Liver (tissue), 9 donors: ENCODE measurements around the gene DOK5. TPM values are rescaled to one million over a fixed set of nuclear protein-coding genes. Genes with fewer than 3 reads are reported as not detected.

ENCODE experiments used
- DNase-seq: peaks from one replicate; pipeline ENCODE4 v3.0.0-alpha.2; 2017; ENCODE audit warnings: low spot score
- H3K27ac ChIP-seq, 2 donors: one replicate each; pipeline ENCODE4 v1.7.0; 2013; ENCODE audit warnings: inconsistent platforms in 2 of 2, low read length in 2 of 2, control low read depth in 1 of 2, low read depth in 1 of 2, mild to moderate bottlenecking in 1 of 2
- H3K27me3 ChIP-seq, 4 donors: one replicate each; pipeline versions ENCODE4 v1.6.1 to v1.7.0; 2013; ENCODE audit warnings: low read length in 3 of 4, inconsistent platforms in 1 of 4, mild to moderate bottlenecking in 1 of 4, moderate library complexity in 1 of 4; ENCODE audit not compliant: control insufficient read depth in 4 of 4, insufficient read depth in 4 of 4
- H3K36me3 ChIP-seq, 4 donors: one replicate each; pipeline versions ENCODE4 v1.6.1 to v1.7.0; 2013; ENCODE audit warnings: low read length in 3 of 4, mild to moderate bottlenecking in 3 of 4, low read depth in 1 of 4, moderate library complexity in 1 of 4; ENCODE audit not compliant: control insufficient read depth in 4 of 4, insufficient read depth in 3 of 4
- H3K4me1 ChIP-seq, 4 donors: one replicate each; pipeline versions ENCODE4 v1.6.1 to v1.7.0; 2013; ENCODE audit warnings: low read length in 3 of 4, mild to moderate bottlenecking in 3 of 4, moderate library complexity in 1 of 4; ENCODE audit not compliant: control insufficient read depth in 4 of 4, insufficient read depth in 4 of 4
- H3K4me3 ChIP-seq, 3 donors: one replicate each; pipeline versions ENCODE4 v1.6.1 to v1.7.0; 2013; ENCODE audit warnings: low read length in 3 of 3, control low read depth in 1 of 3, low read depth in 1 of 3, mild to moderate bottlenecking in 1 of 3
- H3K9ac ChIP-seq, 2 donors: one replicate each; pipeline ENCODE4 v1.7.0; 2013; ENCODE audit warnings: low read length in 2 of 2, mild to moderate bottlenecking in 2 of 2, moderate library complexity in 2 of 2, control low read depth in 1 of 2, low read depth in 1 of 2
- H3K9me3 ChIP-seq, 4 donors: one replicate each; pipeline versions ENCODE4 v1.6.1 to v1.7.0; 2013; ENCODE audit warnings: low read length in 3 of 4; ENCODE audit not compliant: control insufficient read depth in 4 of 4
- ATF3 ChIP-seq: IDR thresholded peaks from 2 replicates; pipeline ENCODE4 v1.6.1; 2016; ENCODE audit warnings: antibody characterized with exemption
- EGR1 ChIP-seq, 2 donors: IDR thresholded peaks; 2 replicates each; pipeline ENCODE4 v1.6.1; 2016 to 2018; ENCODE audit warnings: antibody characterized with exemption in 2 of 2, low read depth in 2 of 2
- FOXA1 ChIP-seq: IDR thresholded peaks from 2 replicates; pipeline ENCODE4 v1.6.1; 2016; ENCODE audit warnings: antibody characterized with exemption
- FOXA2 ChIP-seq: IDR thresholded peaks from 2 replicates; pipeline ENCODE4 v1.6.1; 2016; ENCODE audit warnings: antibody characterized with exemption
- GABPA ChIP-seq, 2 donors: IDR thresholded peaks in 1 of 2; conservative IDR thresholded peaks in 1 of 2; 2 replicates each; pipeline ENCODE4 v1.6.1; 2016; ENCODE audit warnings: antibody characterized with exemption in 2 of 2, mild to moderate bottlenecking in 1 of 2, moderate library complexity in 1 of 2
- HNF4A ChIP-seq, 2 donors: conservative IDR thresholded peaks; 2 replicates each; pipeline ENCODE4 v1.6.1; 2016; ENCODE audit warnings: antibody characterized with exemption in 2 of 2, mild to moderate bottlenecking in 2 of 2
- HNF4G ChIP-seq: IDR thresholded peaks from 2 replicates; pipeline ENCODE4 v1.6.1; 2016; ENCODE audit warnings: antibody characterized with exemption
- JUND ChIP-seq, 2 donors: IDR thresholded peaks; 2 replicates each; pipeline ENCODE4 v1.6.1; 2016; ENCODE audit warnings: antibody characterized with exemption in 2 of 2
- RAD21 ChIP-seq, 2 donors: IDR thresholded peaks; 2 replicates each; pipeline ENCODE4 v1.6.1; 2016; ENCODE audit warnings: antibody characterized with exemption in 2 of 2, mild to moderate bottlenecking in 2 of 2
- RXRA ChIP-seq, 2 donors: IDR thresholded peaks; 2 replicates each; pipeline ENCODE4 v1.6.1; 2017 to 2018; ENCODE audit warnings: antibody characterized with exemption in 2 of 2, mild to moderate bottlenecking in 1 of 2
- SP1 ChIP-seq: IDR thresholded peaks from 2 replicates; pipeline ENCODE4 v1.6.1; 2018; ENCODE audit warnings: antibody characterized with exemption, mild to moderate bottlenecking
- TAF1 ChIP-seq: conservative IDR thresholded peaks from 2 replicates; pipeline ENCODE4 v1.6.1; 2016; ENCODE audit warnings: antibody characterized with exemption, mild to moderate bottlenecking
- YY1 ChIP-seq: IDR thresholded peaks from 2 replicates; pipeline ENCODE4 v1.6.1; 2016; ENCODE audit warnings: antibody characterized with exemption, mild to moderate bottlenecking
- WGBS: extraction: QIAGEN DNeasy Blood & Tissue Kit; methylation state at CpG from one replicate; pipeline ENCODE4 v1.1.7; 2013; 5-methylcytosine and 5-hydroxymethylcytosine counted together
- polyA plus RNA-seq, 2 donors: library from polyadenylated mRNA; stranded (reverse) in 1 of 2; unstranded in 1 of 2; fragments of 200-250 nt in 1 of 2; fragments of >200 nt in 1 of 2; fragmentation: Nextera tagmentation in 1 of 2; extraction: Ambion mirVana in 1 of 2; gene quantifications; one replicate each; pipeline versions ENCODE4 v1.2.1 to v1.2.3, GENCODE V29; 2013 to 2015
- total RNA-seq, 2 donors: library from RNA; depleted of rRNA; stranded (reverse); fragments of >200 nt; gene quantifications; one replicate each; pipeline ENCODE4 v1.2.3, GENCODE V29; 2014
- TF ChIP-seq, protein P1 (sequence below): IDR thresholded peaks from 2 replicates; pipeline ENCODE4 v1.6.1; 2016; ENCODE audit warnings: antibody characterized with exemption
- TF ChIP-seq, protein P2 (sequence below): IDR thresholded peaks from 2 replicates; pipeline ENCODE4 v1.6.1; 2016; ENCODE audit warnings: antibody characterized with exemption
- TF ChIP-seq, protein P3 (sequence below): IDR thresholded peaks from 2 replicates; pipeline ENCODE4 v1.6.1; 2016; ENCODE audit warnings: antibody characterized with exemption, mild to moderate bottlenecking
- TF ChIP-seq, protein P4 (sequence below): fragments of 150-350 bp; IDR thresholded peaks from 2 replicates; pipeline ENCODE4 v1.5.1; 2017; ENCODE audit warnings: improper control_type of control experiment, low read depth, low read length; ENCODE audit not compliant: missing input control
- donor health status: healthy.
- donor health status: healthy.
- donor health status: healthy.
- donor health status: healthy.
- donor health status: healthy.

DOK5 gene
- total and polyA plus RNA-seq, 4 donors = 0.05 to 0.16 (median 0.09) TPM

DNA sequence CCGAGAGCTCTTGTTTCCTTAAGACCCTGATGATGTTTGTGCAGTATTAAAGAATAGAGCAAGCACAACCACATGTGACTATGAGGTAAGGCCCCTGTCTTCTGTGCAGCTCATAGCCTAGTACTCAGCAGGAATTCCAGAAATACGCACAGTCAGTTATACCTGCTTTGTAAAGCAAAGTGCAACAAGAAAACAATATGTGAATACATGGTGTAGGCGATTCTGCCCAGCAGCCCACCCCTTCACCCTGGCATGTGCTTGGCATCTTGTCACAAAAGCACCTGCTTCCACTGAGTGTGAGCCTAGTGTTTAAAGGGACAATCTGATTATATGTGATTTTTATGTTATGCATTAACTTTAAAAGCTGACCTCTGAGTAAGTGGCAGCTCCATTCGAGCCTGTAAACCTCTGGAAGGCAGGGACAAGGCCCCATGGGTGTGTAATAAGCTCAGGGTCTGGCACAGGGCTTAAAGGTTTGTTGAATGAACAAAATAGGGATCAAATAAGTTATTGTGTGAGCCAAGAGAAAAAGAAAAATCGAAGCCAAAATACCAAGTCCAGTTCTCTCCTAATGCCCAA is 148.7 kb downstream of the DOK5 start:
- H3K4me1 ChIP-seq = no peaks in the 10 kb centered on the region
- WGBS = 66% methylated on average over 5 of the region's 5 CpGs
- TF ChIP-seq RAD21 (IDR thresholded peaks at IDR 0.05) (no peak), TAF1 (no peak), YY1 (no peak), HNF4A (conservative IDR thresholded peaks at IDR 0.05) (no peak), GABPA (IDR thresholded peaks at IDR 0.05 in 1 of 2, conservative IDR thresholded peaks at IDR 0.05 in 1 of 2) (no peak), SP1 (no peak)
- H3K27ac ChIP-seq = no peak overlapping the region
- no peak overlapping the region for H3K9ac ChIP-seq
- H3K4me3 ChIP-seq = no peak overlapping the region
- DNase-seq = no peak
- H3K36me3 ChIP-seq = no peaks in the 10 kb centered on the region
- H3K27me3 ChIP-seq = no peaks in the 10 kb centered on the region
- no peaks in the 10 kb centered on the region for H3K9me3 ChIP-seq

GRCh38 chr20:54624706-54625390 is 149.5 kb downstream of the DOK5 start:
- Histone ChIP-seq H3K4me1 (no peaks in the 10 kb centered on the region), H3K4me3 (no peak overlapping the region), H3K9ac (no peak overlapping the region), H3K9me3 (no peaks in the 10 kb centered on the region), H3K27me3 (no peaks in the 10 kb centered on the region), H3K27ac (no peak overlapping the region), H3K36me3 (no peaks in the 10 kb centered on the region)
- WGBS = 47% methylated on average over 7 of the region's 7 CpGs
- TF ChIP-seq SP1 (no peak), HNF4G (no peak), FOXA2 (no peak), TAF1 (no peak), ATF3 (no peak), GABPA (IDR thresholded peaks at IDR 0.05 in 1 of 2, conservative IDR thresholded peaks at IDR 0.05 in 1 of 2) (no peak), JUND (IDR thresholded peaks at IDR 0.05) (no peak), HNF4A (conservative IDR thresholded peaks at IDR 0.05) (no peak), YY1 (no peak), RXRA (IDR thresholded peaks at IDR 0.05) (no peak), RAD21 (IDR thresholded peaks at IDR 0.05) (no peak), EGR1 (IDR thresholded peaks at IDR 0.05; ENCODE audit: low read depth in 2 of 2) (no peak), FOXA1 (no peak)
- TF ChIP-seq, protein P1, sequence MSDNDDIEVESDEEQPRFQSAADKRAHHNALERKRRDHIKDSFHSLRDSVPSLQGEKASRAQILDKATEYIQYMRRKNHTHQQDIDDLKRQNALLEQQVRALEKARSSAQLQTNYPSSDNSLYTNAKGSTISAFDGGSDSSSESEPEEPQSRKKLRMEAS = no peak
- TF ChIP-seq, protein P2, sequence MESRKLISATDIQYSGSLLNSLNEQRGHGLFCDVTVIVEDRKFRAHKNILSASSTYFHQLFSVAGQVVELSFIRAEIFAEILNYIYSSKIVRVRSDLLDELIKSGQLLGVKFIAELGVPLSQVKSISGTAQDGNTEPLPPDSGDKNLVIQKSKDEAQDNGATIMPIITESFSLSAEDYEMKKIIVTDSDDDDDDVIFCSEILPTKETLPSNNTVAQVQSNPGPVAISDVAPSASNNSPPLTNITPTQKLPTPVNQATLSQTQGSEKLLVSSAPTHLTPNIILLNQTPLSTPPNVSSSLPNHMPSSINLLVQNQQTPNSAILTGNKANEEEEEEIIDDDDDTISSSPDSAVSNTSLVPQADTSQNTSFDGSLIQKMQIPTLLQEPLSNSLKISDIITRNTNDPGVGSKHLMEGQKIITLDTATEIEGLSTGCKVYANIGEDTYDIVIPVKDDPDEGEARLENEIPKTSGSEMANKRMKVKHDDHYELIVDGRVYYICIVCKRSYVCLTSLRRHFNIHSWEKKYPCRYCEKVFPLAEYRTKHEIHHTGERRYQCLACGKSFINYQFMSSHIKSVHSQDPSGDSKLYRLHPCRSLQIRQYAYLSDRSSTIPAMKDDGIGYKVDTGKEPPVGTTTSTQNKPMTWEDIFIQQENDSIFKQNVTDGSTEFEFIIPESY = no peak
- TF ChIP-seq, protein P3, sequence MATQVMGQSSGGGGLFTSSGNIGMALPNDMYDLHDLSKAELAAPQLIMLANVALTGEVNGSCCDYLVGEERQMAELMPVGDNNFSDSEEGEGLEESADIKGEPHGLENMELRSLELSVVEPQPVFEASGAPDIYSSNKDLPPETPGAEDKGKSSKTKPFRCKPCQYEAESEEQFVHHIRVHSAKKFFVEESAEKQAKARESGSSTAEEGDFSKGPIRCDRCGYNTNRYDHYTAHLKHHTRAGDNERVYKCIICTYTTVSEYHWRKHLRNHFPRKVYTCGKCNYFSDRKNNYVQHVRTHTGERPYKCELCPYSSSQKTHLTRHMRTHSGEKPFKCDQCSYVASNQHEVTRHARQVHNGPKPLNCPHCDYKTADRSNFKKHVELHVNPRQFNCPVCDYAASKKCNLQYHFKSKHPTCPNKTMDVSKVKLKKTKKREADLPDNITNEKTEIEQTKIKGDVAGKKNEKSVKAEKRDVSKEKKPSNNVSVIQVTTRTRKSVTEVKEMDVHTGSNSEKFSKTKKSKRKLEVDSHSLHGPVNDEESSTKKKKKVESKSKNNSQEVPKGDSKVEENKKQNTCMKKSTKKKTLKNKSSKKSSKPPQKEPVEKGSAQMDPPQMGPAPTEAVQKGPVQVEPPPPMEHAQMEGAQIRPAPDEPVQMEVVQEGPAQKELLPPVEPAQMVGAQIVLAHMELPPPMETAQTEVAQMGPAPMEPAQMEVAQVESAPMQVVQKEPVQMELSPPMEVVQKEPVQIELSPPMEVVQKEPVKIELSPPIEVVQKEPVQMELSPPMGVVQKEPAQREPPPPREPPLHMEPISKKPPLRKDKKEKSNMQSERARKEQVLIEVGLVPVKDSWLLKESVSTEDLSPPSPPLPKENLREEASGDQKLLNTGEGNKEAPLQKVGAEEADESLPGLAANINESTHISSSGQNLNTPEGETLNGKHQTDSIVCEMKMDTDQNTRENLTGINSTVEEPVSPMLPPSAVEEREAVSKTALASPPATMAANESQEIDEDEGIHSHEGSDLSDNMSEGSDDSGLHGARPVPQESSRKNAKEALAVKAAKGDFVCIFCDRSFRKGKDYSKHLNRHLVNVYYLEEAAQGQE = no peak
- TF ChIP-seq, protein P4, sequence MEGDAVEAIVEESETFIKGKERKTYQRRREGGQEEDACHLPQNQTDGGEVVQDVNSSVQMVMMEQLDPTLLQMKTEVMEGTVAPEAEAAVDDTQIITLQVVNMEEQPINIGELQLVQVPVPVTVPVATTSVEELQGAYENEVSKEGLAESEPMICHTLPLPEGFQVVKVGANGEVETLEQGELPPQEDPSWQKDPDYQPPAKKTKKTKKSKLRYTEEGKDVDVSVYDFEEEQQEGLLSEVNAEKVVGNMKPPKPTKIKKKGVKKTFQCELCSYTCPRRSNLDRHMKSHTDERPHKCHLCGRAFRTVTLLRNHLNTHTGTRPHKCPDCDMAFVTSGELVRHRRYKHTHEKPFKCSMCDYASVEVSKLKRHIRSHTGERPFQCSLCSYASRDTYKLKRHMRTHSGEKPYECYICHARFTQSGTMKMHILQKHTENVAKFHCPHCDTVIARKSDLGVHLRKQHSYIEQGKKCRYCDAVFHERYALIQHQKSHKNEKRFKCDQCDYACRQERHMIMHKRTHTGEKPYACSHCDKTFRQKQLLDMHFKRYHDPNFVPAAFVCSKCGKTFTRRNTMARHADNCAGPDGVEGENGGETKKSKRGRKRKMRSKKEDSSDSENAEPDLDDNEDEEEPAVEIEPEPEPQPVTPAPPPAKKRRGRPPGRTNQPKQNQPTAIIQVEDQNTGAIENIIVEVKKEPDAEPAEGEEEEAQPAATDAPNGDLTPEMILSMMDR = no peak
- no peak for DNase-seq
